ENCODE data around the gene ZNF362.

ZNF362 gene

DNA sequence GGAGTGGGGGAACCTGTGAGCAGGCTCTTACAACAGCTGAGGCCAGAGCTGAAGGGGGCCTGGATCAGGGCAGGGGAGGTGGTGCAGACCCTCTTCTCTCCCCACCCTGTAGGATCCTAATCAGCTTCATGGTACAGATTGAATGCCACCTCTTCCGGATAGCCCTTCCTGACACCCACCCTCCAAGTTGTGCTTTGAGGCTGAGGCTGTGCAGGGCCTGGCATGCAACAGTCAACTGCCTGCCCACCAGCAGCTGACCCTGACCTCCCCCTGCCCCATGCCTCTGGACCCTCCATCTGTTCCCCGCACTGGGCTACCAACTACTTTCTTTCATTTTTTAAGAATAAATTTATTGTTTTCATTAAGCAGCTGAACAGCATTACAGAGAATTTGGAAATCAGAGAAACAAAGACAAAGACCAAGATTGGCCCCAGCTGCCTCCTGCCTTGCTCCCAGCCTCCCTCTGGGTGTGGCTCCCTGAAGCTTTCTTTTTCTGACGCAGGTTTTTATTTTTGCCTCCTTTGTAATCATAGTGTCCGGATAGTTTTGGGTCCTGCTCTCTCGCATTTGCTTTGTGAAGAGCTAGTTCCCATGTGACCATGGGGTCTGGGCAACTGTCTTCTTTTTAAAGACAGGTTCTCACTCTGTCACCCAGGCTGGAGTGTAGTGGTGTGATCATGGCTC is 12.8 kb downstream of the ZNF362 start:
- no peak for DNase-seq (ENCODE audit: low read depth)

GRCh38 chr1:33269621-33270020 is 13.3 kb downstream of the ZNF362 start:
- DNase-seq (ENCODE audit: low read depth): no peak

GRCh38 chr1:33270379-33270778 is 14.1 kb downstream of the ZNF362 start:
- DNase-seq (ENCODE audit: low read depth): no peak

DNA sequence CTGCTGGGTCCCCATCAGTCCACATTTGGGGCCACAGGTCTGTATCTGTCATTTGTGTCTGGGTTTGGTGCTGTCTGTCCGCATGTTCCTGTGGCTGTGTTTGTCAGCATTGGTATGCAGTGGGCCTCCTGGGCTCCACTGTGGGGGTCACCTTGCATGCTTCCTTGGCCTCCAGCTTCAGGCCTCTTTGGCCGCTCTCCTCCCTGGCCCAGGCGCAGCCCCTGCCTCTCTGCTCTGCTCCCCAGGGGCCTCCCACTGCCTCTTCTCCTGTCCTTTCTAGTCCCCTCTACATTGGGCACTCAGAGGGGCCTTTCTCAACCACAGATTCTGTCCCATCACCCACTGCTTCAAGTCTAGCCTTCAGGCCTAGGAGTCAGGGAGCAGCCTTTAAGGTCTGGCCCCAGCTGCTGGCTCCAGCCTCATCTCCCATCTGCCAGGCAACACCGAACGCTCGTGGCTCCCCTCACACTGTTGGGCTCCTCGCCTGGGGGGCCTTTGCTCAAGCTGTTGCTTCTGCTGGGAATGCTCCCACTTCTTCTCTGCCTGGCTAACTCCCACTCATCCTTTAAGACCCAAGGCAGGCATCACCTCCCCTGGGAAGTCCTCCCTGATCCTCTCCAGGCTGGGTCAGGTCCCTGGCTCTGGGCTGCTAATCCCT is 14.6 kb downstream of the ZNF362 start:
- no peak for DNase-seq (ENCODE audit: low read depth)

- no peak for DNase-seq (ENCODE audit: low read depth)
Observed at GRCh38 chr1:33271666-33272505, 15.6 kb downstream of the ZNF362 start.

DNA sequence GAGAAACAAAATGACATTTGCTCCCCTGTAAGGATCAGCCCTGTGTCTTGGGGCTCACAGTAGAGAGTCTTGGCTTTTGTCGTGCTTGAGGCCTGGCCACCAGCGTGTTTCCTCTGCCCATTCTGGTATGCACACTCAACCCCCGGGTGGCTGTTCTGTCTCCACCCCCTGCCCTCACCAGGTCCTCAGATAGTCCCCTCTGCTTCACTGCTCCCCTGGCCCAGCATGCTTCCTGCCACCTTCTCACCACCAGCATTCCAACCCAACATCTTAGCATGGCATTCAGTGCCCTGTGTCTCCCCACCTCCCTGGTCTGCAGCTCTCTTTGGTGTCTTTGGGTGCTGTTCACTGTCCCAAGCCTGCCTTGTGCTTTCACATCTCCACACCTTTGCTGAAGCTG is 16.2 kb downstream of the ZNF362 start:
- DNase-seq (ENCODE audit: low read depth): no peak

DNA sequence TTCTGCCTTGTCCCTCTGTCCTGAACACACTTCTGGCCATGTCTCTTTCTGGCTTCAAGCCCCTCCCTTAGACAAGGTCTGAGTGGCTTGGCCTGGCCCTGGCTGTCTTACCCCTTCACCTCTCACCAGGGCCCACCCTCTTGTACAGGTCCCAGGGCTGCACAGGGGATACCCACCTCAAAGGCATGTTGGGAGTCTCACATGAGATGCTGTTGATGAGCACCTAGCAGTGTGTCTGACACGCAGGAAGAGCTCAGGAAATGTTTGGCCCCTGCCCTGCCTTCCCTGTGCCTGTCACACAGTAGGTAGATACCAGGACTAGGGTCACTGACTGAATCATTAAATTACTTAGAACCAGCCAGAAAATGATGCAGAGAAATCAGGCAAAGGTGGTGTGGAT is 16.6 kb downstream of the ZNF362 start:
- no peak for DNase-seq (ENCODE audit: low read depth)

GRCh38 chr1:33273406-33273805 is 17.1 kb downstream of the ZNF362 start:
- DNase-seq (ENCODE audit: low read depth): no peak

DNA sequence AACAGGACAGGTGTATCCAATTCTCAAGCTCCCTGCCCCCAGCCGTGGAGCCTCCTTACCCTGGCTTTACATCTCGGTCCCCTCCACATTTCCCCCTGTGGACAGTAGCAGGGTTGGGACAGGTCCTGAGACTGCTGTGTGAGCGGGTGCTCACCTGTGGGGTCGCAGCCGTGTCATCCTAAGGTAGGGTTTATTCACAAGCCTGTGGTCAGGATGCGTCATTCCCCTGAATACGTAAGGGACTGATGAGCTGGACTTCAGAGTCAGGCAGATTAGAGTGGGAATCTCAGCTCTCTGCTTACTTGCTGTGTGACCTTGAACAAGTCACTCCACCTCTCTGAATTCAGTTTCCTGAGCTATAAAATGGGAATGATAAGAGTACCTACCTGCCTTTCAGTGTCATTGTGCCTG is 17.7 kb downstream of the ZNF362 start:
- no peak for DNase-seq (ENCODE audit: low read depth)

DNA sequence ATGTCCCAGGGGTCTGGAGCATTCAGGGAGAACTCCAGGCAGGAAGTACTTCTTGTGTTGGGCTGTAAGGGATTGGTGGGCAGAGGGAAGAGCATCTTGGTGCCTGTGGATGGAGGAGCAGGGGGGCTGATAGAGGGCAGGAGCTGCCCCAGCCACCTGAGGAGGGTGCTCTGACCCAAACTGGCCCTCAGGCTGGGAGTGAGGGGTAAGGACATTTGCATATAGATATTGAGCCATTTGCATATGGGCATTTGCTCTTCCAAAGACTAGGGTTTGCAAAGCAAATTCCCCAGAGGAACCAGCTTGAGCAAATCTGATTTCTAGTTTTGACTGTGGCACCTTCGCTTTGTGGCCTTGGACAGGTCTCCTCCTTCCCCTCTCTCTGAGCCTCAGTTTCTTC is 18.2 kb downstream of the ZNF362 start:
- no peak for DNase-seq (ENCODE audit: low read depth)

- no peak for DNase-seq (ENCODE audit: low read depth)
Observed at GRCh38 chr1:33275195-33275594, 18.9 kb downstream of the ZNF362 start.

- DNase-seq (ENCODE audit: low read depth): no peak
Observed at GRCh38 chr1:33275706-33276572, 19.6 kb downstream of the ZNF362 start.

DNA sequence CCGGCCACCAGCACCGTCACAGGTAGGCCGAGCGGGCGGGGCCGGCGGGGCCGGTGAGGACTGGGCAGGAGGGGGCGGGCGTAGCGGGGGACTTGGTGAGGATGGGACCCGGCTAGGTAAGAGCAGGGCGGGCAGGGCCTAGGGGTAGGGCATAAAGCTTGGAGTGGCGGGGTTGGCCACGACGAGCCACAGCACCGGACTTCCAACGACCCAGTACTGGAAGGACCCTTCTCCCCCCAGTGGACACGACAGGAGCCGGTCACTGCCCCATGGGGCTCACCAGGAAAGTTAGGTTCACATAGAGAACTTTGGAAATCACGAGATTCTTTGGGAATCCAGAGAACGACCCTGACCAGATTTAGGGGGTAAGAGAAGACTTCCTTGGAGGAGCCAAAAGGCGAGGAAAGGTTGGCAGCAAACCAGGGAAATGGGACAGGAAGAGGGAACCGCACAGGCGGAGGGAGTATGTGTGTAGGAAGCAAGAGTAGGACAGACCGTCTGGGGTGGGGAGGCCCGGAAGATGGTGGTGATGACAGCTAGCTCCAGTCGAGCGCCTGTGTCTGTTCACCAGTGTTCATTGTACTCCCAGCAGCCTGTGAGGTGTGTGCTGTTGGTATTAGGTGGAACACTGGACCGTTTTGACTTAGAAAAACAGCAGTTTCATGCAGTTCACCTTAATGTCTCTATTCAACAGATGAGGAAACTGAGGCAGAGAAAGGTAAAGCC is 20.4 kb downstream of the ZNF362 start:
- DNase-seq (ENCODE audit: low read depth): no peak

- no peak for DNase-seq (ENCODE audit: low read depth)
Observed at GRCh38 chr1:33277488-33278084, 21.3 kb downstream of the ZNF362 start.

GRCh38 chr1:33280091-33280661 is 23.9 kb downstream of the ZNF362 start:
- DNase-seq (ENCODE audit: low read depth): no peak

- no peak for DNase-seq (ENCODE audit: low read depth)
Observed at GRCh38 chr1:33281554-33282303, 25.4 kb downstream of the ZNF362 start.

GRCh38 chr1:33282791-33283190 is 26.5 kb downstream of the ZNF362 start:
- DNase-seq (ENCODE audit: low read depth): no peak

GRCh38 chr1:33284049-33284448 is 27.8 kb downstream of the ZNF362 start:
- no peak for DNase-seq (ENCODE audit: low read depth)

DNA sequence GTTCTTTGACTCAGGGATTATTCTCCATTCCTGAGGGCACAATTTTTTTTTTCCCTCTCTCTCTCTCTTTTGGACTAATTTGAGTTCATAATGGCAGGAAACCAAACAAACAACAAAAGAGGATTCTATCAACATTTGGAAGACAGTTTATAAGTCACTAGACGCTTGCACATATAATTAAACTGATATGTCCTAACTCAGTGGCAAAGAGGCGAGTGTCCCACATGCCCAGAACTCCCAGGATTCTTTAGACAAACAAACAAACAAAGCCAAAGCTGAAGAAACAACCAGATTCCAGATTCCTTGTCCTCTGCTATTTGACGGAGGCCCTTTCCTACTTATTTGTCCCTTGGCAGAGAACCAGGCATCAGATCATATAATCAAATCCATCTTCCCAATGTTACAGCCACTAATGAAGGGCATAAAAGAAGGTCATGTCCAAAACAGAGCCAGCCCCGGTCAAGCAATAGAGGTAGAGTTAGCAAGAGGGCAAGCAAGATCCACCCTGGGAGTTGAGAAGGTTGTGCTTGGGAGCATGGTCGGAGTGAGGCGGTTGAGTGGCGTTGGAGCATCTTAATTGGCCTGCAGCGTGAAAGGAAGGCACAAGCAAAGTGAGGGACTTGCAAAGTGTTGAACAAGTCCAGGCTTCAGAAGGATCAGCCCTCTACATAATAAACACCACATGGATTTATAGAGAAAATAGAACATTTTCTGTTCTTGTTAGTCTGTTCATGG is 30.3 kb downstream of the ZNF362 start:
- DNase-seq (ENCODE audit: low read depth): no peak

Data from stimulated activated CD8-positive, alpha-beta memory T cell treated with anti-CD3 and anti-CD28 coated beads, Interleukin-7, amount 100 ng/mL, for 24 hours (primary cell).